SK-N-SH treated with all-trans-retinoic acid at 6 μM for 48 hours (cell line): ENCODE results near the gene MRPL52.

Experiments
- TCF4 ChIP-seq: fragments of 250-450 bp; sonication (Bioruptor Pico); IDR thresholded peaks from 2 replicates; pipeline ENCODE4 v1.8.0; 2021; ENCODE audit warnings: mild to moderate bottlenecking, moderate library complexity, borderline replicate concordance
- TF ChIP-seq, protein P1 (sequence below): fragments of 250-450 bp; sonication (Bioruptor Pico); IDR thresholded peaks from 2 replicates; pipeline ENCODE4 v1.8.0; 2020; ENCODE audit warnings: mild to moderate bottlenecking, moderate library complexity, borderline replicate concordance

- TF ChIP-seq, protein P1, sequence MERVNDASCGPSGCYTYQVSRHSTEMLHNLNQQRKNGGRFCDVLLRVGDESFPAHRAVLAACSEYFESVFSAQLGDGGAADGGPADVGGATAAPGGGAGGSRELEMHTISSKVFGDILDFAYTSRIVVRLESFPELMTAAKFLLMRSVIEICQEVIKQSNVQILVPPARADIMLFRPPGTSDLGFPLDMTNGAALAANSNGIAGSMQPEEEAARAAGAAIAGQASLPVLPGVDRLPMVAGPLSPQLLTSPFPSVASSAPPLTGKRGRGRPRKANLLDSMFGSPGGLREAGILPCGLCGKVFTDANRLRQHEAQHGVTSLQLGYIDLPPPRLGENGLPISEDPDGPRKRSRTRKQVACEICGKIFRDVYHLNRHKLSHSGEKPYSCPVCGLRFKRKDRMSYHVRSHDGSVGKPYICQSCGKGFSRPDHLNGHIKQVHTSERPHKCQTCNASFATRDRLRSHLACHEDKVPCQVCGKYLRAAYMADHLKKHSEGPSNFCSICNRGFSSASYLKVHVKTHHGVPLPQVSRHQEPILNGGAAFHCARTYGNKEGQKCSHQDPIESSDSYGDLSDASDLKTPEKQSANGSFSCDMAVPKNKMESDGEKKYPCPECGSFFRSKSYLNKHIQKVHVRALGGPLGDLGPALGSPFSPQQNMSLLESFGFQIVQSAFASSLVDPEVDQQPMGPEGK (CRISPR knock-in tag), result no peak
- no peak for TF ChIP-seq TCF4 (CRISPR knock-in tag)
Observed at GRCh38 chr14:22786685-22787084, 43.0 kb upstream of the MRPL52 start.
